ENCODE measurements around the gene SYNE2.
A peak's percentile ranks its signal among the peaks of the same experiment; 100 is the strongest.

SYNE2 gene

DNA sequence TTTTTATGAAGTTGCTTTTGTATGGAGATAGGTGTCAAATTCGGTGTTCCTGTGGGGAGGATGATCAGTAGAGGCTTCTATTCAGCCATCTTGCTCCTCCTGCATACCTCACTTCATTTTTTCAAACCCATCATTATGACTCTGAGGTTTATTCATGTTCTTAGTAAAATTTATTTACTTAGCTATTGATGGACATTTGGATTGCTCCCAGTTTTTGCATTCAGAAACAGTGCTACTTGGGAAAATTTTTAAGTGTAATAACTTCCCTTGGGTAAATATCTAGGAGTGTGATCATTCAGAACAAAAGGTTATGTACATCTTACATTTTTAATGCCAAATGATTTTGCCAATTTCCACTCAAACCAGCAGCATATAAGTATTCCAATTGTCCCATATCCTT is 208.3 kb downstream of the SYNE2 start:
- no peak for DNase-seq (ENCODE audit: low read depth, low spot score)
- in situ Hi-C loops (cut with HindIII; ENCODE audit: low sequenced_read_pairs) = no loop called here
- TF ChIP-seq, protein P1, sequence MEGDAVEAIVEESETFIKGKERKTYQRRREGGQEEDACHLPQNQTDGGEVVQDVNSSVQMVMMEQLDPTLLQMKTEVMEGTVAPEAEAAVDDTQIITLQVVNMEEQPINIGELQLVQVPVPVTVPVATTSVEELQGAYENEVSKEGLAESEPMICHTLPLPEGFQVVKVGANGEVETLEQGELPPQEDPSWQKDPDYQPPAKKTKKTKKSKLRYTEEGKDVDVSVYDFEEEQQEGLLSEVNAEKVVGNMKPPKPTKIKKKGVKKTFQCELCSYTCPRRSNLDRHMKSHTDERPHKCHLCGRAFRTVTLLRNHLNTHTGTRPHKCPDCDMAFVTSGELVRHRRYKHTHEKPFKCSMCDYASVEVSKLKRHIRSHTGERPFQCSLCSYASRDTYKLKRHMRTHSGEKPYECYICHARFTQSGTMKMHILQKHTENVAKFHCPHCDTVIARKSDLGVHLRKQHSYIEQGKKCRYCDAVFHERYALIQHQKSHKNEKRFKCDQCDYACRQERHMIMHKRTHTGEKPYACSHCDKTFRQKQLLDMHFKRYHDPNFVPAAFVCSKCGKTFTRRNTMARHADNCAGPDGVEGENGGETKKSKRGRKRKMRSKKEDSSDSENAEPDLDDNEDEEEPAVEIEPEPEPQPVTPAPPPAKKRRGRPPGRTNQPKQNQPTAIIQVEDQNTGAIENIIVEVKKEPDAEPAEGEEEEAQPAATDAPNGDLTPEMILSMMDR (IDR thresholded peaks at IDR 0.05; ENCODE audit: low read depth, low read length) = no peak
- H3K4me3 ChIP-seq (ENCODE audit: low read depth, low read length) = no peak overlapping the region

GRCh38 chr14:64061706-64062105 is 208.9 kb downstream of the SYNE2 start:
- in situ Hi-C loops (cut with HindIII; ENCODE audit: low sequenced_read_pairs) = no loop called here
- no peak for DNase-seq (ENCODE audit: low read depth, low spot score)
- TF ChIP-seq, protein P1 (IDR thresholded peaks at IDR 0.05; ENCODE audit: low read depth, low read length) = no peak
- H3K4me3 ChIP-seq (ENCODE audit: low read depth, low read length) = no peak overlapping the region

- no peak for DNase-seq (ENCODE audit: low read depth, low spot score)
- H3K4me3 ChIP-seq (ENCODE audit: low read depth, low read length) = no peak overlapping the region
- TF ChIP-seq, protein P1 (IDR thresholded peaks at IDR 0.05; ENCODE audit: low read depth, low read length) = no peak
- in situ Hi-C loops (cut with HindIII; ENCODE audit: low sequenced_read_pairs) = no loop called here
Observed at GRCh38 chr14:64062381-64063115, 209.7 kb downstream of the SYNE2 start.

DNA sequence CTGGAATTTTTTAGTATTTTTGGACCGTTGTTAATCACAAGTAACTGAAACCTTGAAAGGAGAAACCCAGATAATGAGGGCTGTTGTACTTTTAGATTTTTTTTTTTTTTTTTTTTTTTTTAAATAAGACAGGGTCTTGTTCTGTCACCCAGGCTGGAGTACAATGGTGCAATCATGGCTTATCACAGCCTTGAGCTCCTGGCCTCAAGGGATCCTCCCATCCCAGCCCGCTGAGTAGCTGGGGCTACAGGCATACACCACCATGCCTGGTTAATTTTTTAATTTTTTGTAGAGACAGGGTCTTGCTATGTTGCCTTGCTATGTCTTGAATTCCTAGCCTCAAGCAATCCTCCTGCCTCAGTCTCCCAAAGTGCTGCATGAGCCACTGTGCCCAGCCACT is 211.6 kb downstream of the SYNE2 start:
- H3K4me3 ChIP-seq (ENCODE audit: low read depth, low read length) = no peak overlapping the region
- TF ChIP-seq, protein P1 (IDR thresholded peaks at IDR 0.05; ENCODE audit: low read depth, low read length) = no peak
- in situ Hi-C loops (cut with HindIII; ENCODE audit: low sequenced_read_pairs) = no loop called here
- no peak for DNase-seq (ENCODE audit: low read depth, low spot score)

- in situ Hi-C loops (cut with HindIII; ENCODE audit: low sequenced_read_pairs) = no loop called here
- no peak overlapping the region for H3K4me3 ChIP-seq (ENCODE audit: low read depth, low read length)
- DNase-seq (ENCODE audit: low read depth, low spot score) = no peak
- TF ChIP-seq, protein P1 (IDR thresholded peaks at IDR 0.05; ENCODE audit: low read depth, low read length) = no peak
Observed at GRCh38 chr14:64069634-64070359, 217.0 kb downstream of the SYNE2 start.

DNA sequence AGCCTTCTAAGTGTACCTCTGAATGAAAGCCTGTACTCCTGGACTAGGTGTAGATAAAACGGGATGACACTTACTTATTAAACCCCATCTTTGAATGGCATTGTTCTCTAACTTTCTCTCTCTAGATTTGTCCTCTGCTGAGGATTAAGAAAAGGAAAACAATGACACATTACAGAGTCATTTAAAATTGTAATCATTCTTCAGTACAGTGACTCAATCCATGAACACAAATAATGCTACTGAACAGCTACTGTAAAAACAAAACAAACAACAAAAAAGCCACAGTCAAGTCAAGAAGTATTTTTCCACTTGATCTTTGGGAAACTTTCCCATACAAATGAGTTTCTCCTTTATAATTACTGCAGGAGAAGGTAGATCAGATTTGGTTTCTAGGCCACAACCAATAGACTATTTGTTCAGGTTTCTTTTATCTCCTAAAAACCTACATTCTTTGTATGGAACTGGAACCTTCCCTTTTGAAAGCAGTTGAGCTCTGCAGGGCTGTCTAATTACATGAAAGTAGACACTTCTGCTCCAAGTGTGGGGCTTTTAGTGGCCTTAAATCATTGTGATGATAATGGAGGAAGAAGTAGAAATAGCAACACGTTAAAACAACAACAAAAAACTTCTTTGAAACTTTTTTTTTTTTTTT is 222.3 kb downstream of the SYNE2 start:
- in situ Hi-C loops (cut with HindIII; ENCODE audit: low sequenced_read_pairs) = no loop called here
- H3K4me3 ChIP-seq (ENCODE audit: low read depth, low read length) = no peak overlapping the region
- TF ChIP-seq, protein P1 (IDR thresholded peaks at IDR 0.05; ENCODE audit: low read depth, low read length) = no peak
- peak; percentile 57 for DNase-seq (ENCODE audit: low read depth, low spot score)

Measured in astrocyte of the spinal cord (primary cell).